Left lobe of liver (tissue), 2 donors: ENCODE measurements around the gene ARL14EPL. TPM values are rescaled to one million over a fixed set of nuclear protein-coding genes. Genes with fewer than 3 reads are reported as not detected.

ENCODE experiments used
- ATAC-seq: fragments of 200-7000 bp; cut with Tn5 transposase; one replicate; pipeline ENCODE4 v1.9.1; 2020; ENCODE audit warnings: mild to moderate bottlenecking, moderate library complexity
- DNase-seq: peaks from one replicate; pipeline ENCODE4 v3.0.0-alpha.2; 2020; ENCODE audit warnings: low spot score
- total RNA-seq: library from RNA; stranded (reverse); gene quantifications from one replicate; pipeline ENCODE4 v1.2.1, GENCODE V29; 2021
- donor health status: DM: no; HTN: no; CAD: no; lungs with moderate emphysema.
- donor health status: DM: no; HTN: yes; CAD: no.

ARL14EPL gene
- total RNA-seq, result not detected

DNA sequence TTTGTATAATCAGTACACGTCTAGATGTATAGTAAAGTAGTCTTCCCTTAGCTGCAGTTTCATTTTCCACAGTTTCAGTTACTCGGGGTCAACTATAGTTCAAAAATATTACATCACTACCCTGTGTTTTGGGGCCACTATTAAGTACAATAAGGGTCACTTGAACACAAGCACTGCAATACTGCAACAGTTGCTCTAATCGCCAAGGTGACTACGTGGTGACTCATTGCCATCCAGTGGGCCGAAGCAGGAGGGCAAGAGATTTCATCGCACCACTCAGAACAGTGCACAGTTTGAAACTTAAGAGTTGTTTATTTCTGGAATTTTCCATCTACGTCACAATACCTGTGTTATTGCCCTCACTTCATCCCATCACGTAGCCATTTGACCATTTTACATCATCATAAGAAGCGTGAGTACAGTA is at the start of gene ARL14EPL:
ARL14EPL (plus strand) TSS at position 379 of the 424 bp plus-strand sequence. CDS start 18,994 bp downstream, outside the sequence.
- DNase-seq (no peak), ATAC-seq (peak; percentile 87)

DNA sequence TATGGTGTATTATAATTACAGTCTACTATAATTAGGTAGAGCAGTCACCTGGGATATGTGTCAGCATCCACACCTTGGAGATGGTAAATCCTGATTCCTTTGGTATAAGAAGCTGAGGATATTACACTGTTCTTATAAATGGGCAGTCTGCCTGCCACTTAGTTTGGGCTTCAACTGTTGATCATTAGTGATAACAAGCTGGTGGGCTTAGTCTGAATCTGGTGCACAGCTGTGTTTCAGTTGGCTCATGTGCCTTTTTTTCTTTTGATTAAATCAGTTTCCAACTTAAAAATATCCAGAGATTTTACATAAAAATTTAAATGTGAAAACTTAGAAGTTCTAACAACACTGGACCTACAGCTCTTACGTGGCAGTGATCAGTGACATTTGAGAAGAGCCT is 48.8 kb upstream of the ARL14EPL start:
- no peak for ATAC-seq
- no peak for DNase-seq

DNA sequence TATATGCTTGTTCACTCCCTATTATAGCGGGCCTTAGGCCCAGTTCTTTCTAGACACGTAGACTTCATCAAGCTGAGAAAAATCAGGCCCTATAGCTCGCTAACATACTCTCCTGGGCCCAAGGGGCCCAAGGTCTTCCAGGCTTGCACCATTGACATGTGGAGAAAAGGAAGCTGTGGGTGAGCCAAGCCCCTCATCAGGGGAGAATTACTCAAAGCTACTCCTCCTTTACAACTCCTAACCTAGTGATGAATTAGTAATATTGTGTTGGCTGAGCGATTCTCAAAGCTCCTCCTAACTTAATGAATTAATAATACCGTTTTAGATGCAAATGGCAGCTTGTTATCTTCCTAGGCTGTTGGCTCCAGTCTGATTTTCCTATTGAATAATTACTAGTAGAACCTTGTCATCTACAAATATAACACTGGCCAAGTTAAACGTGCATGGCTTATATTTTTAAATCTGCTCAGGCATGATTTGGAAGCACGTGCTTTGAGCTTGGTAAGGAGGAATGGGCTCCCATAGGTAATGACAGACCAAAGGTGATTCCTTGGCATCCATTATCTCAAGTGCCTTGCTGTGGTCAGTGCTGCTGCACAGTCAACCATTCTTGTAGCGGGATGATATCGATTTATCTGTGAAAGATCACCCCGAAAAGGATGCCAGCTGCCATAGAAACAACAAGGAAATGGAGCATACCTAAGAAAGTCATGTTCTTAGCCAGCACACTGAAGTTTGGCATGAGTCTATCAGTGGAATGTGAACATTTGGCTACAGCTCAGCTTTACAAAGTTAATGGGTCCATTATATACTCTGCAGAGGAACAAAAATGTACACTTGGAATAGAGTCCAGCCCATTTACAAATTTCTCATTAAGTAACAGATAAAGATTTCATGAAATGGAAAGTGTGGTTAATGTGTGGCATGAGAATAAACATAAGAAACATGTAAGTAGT is 46.2 kb upstream of the ARL14EPL start:
- no peak for ATAC-seq
- DNase-seq, result no peak

DNA sequence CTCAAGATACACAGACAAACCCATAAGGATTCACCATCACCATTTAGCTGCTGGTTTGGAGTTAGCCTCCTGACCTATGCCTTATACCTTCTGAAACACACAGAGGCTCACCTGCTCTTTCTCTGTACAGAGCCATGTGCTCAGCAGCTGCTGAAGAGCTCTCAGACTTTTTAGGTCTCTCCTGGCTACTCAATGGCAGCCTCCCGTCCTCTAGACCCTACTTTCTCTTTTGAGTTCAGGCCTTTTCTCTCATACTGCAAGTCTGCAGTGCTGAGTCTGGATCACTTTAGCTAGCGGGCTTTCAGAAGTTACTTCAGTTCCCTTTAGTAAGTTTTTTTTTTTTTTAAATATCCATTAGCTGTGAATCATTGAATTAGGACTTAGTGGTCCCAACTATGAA is 44.3 kb upstream of the ARL14EPL start:
- DNase-seq, result no peak
- ATAC-seq, result no peak

DNA sequence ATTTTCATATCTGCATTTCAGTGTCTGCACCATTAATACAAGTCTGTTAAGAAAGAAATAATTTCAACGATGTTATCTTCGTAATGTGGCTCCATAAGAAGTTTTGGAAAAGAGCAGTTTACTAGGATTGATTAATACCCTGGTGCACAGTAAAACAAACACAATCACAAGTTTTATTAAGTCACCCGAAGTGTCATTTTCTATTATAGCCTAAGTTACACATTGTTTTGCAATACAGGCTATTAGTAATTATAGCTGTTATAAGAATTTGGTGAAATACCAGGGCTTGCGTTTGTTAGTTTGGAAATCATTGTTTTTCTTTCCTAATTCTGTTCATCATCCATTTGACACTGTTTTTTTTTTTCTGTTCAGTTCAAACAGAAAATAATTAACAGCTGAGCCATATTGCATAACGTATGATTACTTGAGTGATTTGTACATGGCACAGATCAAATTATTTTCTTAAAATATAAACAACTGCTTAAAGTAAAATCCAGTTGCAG is 39.4 kb upstream of the ARL14EPL start:
- DNase-seq (no peak), ATAC-seq (no peak)

DNA sequence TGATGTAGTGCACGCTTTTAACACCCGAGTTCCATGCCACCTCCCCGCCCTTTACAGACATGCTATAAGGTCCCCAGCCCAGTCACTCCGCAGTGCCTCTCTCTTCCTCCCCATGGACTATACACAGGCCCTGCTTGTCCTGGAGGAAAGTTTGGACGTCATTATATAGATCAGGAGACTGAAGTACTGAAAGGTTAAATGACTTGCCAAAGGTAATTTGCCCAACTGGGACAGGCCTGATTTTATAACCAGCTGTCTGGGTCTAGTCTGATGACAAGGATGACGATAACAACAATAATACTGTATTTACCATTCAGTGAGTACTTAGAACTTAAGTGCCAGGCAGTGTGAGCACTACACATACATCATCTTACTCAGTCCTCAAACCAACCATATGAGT is 36.9 kb upstream of the ARL14EPL start:
- DNase-seq (no peak), ATAC-seq (no peak)

DNA sequence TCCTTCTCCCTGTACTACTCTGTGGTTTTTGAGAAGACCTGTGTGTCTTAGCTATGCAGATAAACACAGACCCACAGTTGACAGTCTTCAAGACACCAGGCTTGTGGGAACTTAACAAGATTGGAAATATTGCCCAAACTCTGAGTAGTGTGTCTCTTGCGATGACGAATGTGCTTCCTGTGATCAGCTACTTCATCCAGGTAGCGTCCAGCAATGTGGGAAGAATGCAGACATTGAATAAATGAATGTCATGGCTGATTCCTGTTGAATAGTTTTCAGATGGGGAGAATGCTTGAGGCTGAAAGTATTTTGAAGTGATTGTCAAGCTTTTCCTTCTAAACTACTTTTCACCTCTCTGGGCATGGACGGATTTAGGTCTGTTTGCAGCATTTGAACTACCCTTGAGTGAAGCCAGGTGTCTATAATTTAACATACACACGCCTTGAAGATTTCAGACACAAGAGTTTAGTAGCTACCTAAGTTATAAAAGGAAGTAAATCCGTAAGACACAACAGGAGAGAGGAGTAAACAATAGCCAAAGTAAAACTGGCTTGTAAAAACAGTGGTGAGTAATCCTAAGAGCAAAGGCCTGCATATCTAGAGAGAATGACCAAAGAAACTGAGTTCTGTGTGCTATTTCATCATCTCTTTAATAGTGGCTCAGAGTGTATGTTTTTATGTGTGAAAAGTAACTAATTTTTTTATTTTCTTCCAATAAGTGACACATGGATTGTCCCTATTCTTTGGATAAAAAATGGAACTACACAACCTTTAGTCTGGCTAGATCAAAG is 30.0 kb upstream of the ARL14EPL start:
- no peak for DNase-seq
- ATAC-seq, result no peak

DNA sequence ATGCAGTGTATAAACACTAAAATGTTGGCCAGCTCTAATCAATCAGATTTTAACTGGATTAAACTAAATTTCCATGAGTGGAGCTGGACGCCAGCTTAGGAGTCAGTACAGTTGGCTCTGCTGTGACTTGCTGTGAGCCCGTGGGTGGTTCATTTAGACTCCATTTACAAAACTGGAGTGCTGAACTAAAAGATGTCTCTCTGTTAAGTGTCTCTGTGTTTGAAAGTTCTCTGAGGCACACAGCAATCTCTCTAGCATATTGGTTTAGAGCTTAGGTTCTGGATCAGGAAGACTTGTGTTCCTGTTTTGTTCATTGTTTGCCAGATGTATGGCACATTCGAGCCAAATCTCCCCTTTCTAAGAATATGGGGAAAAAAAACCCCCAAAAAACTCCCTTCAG is 28.0 kb upstream of the ARL14EPL start:
- ATAC-seq (no peak), DNase-seq (no peak)

DNA sequence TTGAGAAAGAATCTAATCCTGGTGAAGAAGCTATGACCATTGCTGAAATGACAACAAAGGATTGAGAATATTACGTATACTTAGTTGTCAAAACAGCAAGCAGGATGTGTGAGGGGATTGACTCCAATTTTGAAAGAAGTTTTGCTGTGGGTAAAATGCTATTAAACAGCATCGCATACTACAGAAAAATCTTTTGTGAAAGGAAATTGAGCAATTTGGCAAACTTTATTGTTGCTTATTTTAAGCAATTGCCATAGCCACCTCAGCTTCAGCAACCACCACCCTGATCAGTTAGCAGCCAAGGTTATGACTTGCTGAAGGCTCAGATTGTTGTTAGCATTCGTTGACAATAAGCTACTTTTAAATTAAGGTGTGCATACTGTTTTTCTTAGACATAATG is 22.5 kb upstream of the ARL14EPL start:
- ATAC-seq, result no peak
- DNase-seq, result no peak

DNA sequence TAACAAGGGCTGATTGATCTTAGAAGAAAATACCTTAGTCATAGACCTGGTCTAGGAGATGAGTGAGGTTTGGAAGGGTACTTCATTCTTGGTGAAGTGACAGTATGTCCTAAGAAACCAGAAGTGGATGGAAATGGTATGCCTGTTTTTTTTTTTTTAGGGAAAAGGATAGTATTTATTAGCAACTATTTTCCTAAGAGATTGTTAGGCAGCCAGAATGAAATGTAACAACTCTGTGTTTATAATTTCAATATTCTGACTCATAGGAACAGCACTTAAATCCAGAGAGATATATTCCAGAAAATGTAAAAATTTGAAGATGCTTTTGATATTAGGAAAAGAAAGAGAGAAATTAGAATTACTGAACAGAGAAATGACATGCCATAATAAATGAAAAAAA is 21.2 kb upstream of the ARL14EPL start:
- DNase-seq, result no peak
- ATAC-seq, result no peak

DNA sequence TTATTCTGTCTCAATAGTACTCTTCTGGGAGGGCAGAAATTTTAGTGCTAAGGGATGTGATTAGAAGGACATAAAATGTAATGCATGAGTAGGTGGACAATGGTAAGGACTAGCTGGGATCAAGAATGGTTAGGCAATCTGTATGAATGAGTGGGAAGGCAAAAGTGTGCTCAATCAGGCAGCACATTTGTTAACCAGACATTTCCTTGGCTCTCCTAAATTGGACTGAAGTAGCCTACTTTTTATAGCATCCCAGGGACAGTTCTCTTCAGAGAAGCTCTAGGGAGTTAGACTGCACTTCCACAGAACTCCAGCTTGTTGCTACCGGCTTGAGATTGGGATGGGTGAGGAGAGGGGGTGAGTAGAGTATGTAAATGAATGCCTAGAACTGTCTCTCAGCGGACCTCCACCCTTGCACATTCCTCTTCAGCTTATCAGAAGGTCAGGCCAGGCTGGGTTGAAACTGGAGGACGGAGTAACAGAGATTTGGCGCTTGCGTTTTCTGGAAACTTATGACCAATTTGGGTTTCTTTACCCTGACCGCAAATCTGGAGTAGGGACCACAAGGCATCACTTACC is 19.0 kb upstream of the ARL14EPL start:
- DNase-seq (no peak), ATAC-seq (no peak)

DNA sequence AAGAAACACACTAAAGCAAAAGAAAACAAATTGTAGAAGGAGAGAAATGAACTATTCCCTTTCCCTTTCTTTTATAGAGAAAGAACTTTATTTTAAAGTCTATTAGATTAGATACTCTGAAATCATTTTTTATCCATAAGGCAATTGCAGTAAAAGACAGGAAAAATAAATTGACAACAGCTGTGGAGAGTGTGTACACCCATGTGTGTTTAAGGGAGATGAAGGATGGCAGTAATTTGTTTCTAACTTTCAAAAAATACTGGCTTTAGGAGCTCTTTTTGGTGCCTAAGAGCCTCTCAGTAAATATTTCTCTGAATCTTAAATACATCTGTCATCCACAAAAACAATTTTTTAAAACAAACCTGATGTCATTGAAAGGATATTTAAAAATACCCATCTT is 18.3 kb upstream of the ARL14EPL start:
- ATAC-seq, result no peak
- no peak for DNase-seq

DNA sequence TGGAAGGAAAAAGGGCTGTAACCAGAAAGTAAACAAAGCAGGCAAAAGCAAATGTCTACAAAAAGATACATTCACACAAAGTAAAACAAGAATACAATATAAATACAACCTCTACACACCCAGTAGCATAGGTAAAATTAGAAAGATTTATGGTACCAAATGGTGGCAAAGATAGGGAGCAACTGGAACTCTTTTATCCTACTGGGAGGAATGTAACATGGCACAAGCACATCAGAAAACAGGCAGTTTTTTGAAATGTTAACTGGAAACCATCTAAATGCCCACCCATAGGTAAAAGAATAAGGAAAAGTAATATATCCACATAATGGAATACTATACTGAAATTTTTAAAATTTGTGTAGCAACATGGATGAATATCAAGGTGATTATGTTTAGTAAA is 8.7 kb upstream of the ARL14EPL start:
- ATAC-seq, result no peak
- DNase-seq, result no peak

DNA sequence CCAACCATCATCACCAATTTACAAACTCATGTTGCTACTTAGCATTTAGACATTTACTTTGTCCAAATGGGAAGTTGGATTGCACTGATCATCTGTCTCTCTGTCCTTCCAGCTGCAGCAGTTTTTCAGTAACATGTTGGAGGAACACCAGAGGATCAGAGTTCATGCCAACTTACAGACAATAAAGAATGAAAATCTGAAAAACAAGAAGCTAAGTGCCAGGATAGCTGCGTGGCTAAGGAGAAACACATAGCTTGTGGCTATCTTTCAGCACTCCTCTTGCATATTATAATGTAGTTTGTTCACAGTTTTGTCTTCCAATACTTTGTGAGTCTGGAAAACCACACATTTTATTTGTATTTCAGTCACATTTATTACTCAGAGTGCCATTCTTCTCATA is 6.4 kb upstream of the ARL14EPL start:
- ATAC-seq, result no peak
- DNase-seq, result no peak

DNA sequence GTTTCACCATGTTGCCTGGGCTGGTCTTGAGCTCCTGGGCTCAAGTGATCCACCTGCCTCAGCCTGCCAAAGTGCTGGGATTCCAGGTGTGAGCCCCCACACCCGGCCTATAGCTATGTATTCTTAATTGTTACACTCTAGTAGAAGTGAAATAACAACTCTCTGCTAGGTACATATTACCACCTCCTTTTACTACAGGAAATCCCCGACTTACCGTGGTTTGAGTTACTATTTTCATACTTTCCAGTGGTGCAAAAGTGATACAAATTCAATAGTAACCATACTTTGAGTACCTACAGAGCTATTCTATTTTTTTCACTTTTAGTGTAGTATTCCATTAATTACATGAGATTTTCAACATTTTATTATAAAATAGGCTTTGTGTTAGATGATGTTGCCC is 719 bp downstream of the ARL14EPL start:
- ATAC-seq (no peak), DNase-seq (no peak)

DNA sequence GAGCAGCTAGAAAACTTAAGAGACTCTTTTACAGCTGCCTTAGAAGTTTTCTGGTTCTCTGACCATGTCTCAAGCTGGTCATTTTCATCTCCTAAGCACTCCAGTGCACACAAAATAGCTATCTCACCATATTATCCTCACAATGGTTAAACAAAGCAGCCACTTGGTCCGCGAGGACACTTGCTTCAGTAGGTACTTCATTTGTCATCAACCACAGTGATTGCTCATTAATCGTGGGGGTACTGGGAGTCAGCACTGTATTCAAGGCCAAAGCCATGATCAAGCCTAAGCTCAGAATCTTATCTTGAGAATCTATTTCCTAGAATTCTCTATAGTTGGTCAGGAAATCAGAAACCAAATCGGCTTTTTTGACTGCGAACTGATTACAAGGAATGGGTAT is 2.9 kb downstream of the ARL14EPL start:
- no peak for DNase-seq
- ATAC-seq, result no peak

DNA sequence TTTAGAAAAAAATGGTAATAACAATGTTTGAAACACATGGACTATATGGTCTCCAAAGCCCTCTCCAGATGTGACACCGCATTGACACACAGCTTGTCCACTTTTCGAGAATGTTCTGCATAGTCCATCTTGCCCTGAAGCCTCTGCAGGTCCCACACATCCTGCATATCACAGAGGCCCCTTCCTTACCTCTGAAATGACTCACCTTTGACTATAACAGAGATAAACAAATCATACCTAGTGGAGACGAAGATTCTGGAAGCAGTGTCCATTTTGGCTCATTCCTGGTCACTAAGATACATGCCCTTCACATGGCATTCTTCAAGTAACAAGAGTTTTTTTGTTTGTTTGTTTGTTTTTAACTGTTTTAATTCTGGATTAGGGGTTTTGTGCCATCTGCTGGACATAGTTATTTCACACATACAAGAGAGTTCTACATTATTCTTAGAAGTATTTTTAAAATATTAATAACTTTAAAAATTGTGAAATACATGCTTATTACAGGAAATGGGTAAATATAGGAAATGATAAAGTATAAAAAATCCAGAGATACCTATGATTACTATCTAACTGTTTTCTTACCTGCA is 5.1 kb downstream of the ARL14EPL start:
- DNase-seq, result no peak
- no peak for ATAC-seq

DNA sequence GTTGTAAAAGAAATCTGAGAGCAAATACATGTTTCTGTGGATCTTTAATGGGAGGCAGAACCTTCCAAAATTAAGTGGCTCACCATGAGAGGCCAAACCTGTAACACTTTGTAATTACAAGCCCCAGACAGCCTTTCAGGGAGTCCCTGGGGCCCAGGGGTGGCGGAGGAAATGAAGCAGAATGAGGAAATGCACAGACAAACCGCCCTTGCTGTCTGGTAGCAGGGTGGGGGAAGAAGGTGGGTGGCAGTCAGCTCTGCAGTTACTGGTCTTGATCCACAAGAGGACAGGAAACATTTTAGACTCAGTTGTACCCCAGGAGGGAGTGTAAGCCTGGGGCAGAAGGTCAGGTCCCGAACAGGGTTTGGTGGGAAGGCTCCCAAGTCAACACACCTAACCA is 6.5 kb downstream of the ARL14EPL start:
- no peak for DNase-seq
- ATAC-seq, result no peak

DNA sequence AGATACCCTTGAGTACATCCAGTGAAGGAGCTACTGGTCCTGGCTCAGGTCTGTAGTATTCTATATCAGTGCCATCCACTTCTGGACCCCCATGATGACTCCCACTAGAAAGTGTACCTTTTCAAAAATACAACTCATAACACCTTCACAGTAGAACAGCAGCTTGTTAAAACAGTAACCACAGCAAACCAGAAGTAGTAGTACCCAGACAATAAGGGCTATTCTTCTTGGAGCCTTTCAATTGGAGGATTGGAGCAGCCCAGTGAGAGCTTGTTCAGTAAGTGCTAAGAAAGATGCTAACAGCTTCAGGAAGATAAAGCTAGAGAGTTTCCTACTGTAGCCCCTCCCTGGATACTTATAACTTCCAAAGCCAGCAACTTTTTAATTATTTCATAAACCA is 10.1 kb downstream of the ARL14EPL start:
- DNase-seq, result no peak
- no peak for ATAC-seq

DNA sequence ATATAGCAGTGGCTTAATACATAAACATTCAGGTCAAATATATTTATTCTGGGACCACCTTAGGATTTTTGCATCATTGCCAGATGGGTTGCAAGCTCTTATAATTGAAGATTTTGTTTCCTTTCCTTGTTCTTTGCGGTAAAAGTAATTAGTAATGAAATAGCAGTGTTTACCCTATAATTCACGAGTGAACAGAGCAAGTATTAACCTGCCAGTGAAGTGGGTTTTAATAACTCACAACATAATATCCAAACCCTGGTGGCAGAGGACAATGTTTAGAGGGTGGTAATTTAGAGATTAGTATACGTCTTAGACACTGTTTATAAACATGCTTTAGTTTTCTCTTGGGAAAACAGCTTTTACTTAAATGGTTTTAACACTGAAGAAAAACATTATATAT is 11.8 kb downstream of the ARL14EPL start:
- ATAC-seq (no peak), DNase-seq (no peak)

DNA sequence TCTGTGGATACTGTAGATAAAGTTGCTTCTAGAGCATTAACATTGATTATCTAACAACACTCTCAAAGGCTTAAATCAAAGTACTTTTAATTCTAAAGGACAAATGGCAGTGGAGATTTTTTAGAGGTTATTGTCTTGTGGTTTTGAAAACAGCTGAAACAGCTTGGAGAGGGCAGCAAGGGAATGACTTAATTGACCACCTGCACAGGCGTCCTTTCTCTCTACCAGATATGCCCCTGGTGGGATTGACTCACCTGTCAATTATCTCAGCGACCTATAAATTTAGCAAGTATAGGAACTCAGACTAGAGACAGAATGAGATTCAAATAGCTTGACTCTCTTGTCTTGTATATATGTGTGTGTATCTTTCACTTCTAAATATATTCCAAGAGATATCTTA is 13.5 kb downstream of the ARL14EPL start:
- DNase-seq (no peak), ATAC-seq (no peak)
